ENCODE measurements around the gene LAMB1. TPM values are rescaled to one million over a fixed set of nuclear protein-coding genes. Genes with fewer than 3 reads are reported as not detected.

The LAMB1 gene
- total and polyA plus RNA-seq, 2 of the 13 experiments (the other 11 are each of a cell fraction or from before 2014, with no cell fraction given), result 109 to 124 TPM

- in situ Hi-C loops (cut with HindIII; ENCODE audit: extremely low pct_ligation_motif_present, low pct_unique_long_range_greater_than_20kb) (no loop called here), intact Hi-C loops (cut with micrococcal nuclease; ENCODE audit: unreplicated experiment) (loop anchor here (1.0 to 5.0 kb wide), 5 partner anchors 19 to 128 kb away; partner anchors contain the start of gene DLD)
- 0% methylated on average over 4 of the region's 4 CpGs for WGBS (ENCODE audit: low lambda C conversion rate)
- Histone ChIP-seq H3K9me3 (ENCODE audit: low read length) (no peaks in the 10 kb centered on the region), H3K27ac (ENCODE audit: extremely low read length, insufficient read depth, low read length) (peak overlapping the region; percentile 38), H3K79me2 (ENCODE audit: insufficient read depth, low read length) (no peaks in the 10 kb centered on the region), H3K36me3 (replicated peaks in 1 of 2; ENCODE audit: control insufficient read depth in 1 of 2, insufficient read depth in 2 of 2, low read length in 2 of 2) (peaks cover 10 to 32% of the 10 kb centered on the region in 2 experiments), H3K4me1 (ENCODE audit: insufficient read depth, low read length) (peaks cover 46% of the 10 kb centered on the region), H3K4me2 (ENCODE audit: low read depth, low read length) (peak overlapping the region; percentile 51), H3K9ac (ENCODE audit: insufficient read depth, low read depth, low read length) (no peak overlapping the region), H2AFZ (ENCODE audit: low read length) (no peak overlapping the region), H3K27me3 (ENCODE audit: control insufficient read depth in 1 of 2, insufficient read depth in 2 of 2, low read length in 2 of 2) (no peaks in the 10 kb centered on the region), H3K4me3 (replicated peaks in 1 of 3; ENCODE audit: insufficient read depth in 1 of 3, low read depth in 2 of 3, low read length in 3 of 3) (no peak overlapping the region; a peak in 2 of 6 replicates), H4K20me1 (ENCODE audit: insufficient read depth, low read length) (peaks cover 9% of the 10 kb centered on the region)
- ATAC-seq (peak; percentile 94), DNase-seq (ENCODE audit: low spot score) (peak; percentile 90), FAIRE-seq (peak; percentile 89)
- ChIA-PET POLR2A (interaction anchor here (0.8 to 1.4 kb wide), 4 partner anchors 18 to 224 kb away, joined by 3 to 15 read pairs (median 4); partner anchors contain the start of genes CBLL1 and LAMB1), CTCF (ENCODE audit: low intra/inter-chr PET ratio, low total read pairs) (no interaction called here)
- no TSS peak for BruUV-seq (replicated peaks)
- TF ChIP-seq PBX3 (CRISPR knock-in tag; IDR thresholded peaks at IDR 0.05; ENCODE audit: borderline replicate concordance), result no peak
- TF ChIP-seq SOX6 (IDR thresholded peaks at IDR 0.05), result no peak
- peak; percentile 94 for TF ChIP-seq SOX6 (CRISPR knock-in tag; IDR thresholded peaks at IDR 0.05)
- 0 out of 2 replicates have a peak, but pooled peaks have one; percentile 54 for TF ChIP-seq FOXK1 (CRISPR knock-in tag; IDR thresholded peaks at IDR 0.05; ENCODE audit: borderline replicate concordance, low read depth)
- peak; percentile 53; the same call in 1 of the 2 replicates for TF ChIP-seq ZNF629 (CRISPR knock-in tag; conservative IDR thresholded peaks at IDR 0.05)
- TF ChIP-seq ZNF766 (CRISPR knock-in tag; IDR thresholded peaks at IDR 0.05; ENCODE audit: borderline replicate concordance), result peak; percentile 30; the same call in 1 of the 2 replicates
- no peak for TF ChIP-seq ZNF746 (CRISPR knock-in tag; IDR thresholded peaks at IDR 0.05)
- TF ChIP-seq FOXP4 (CRISPR knock-in tag; IDR thresholded peaks at IDR 0.05), result peak; percentile 85
- TF ChIP-seq SMAD3 (CRISPR knock-in tag; IDR thresholded peaks at IDR 0.05), result peak; percentile 52; the same call in 1 of the 2 replicates
- no peak for TF ChIP-seq PREB (CRISPR knock-in tag; IDR thresholded peaks at IDR 0.05)
- TF ChIP-seq ZNF205 (CRISPR knock-in tag; IDR thresholded peaks at IDR 0.05), result 0 out of 2 replicates have a peak, but pooled peaks have one; percentile 26
- peak; percentile 66; the same call in 1 of the 2 replicates for TF ChIP-seq REPIN1 (CRISPR knock-in tag; IDR thresholded peaks at IDR 0.05; ENCODE audit: borderline replicate concordance, low read depth)
- TF ChIP-seq TP53 (CRISPR knock-in tag; conservative IDR thresholded peaks at IDR 0.05), result 0 out of 2 replicates have a peak, but pooled peaks have one; percentile 74
- TF ChIP-seq FOXO1 (CRISPR knock-in tag; IDR thresholded peaks at IDR 0.05), result peak; percentile 30; the same call in 1 of the 2 replicates
- peak; percentile 89 for TF ChIP-seq KDM1A (CRISPR knock-in tag; IDR thresholded peaks at IDR 0.05)
- no peak for TF ChIP-seq U2AF1 (optimal IDR thresholded peaks at IDR 0.05; ENCODE audit: low read depth, low read length)
- TF ChIP-seq RXRB (CRISPR knock-in tag; IDR thresholded peaks at IDR 0.05; ENCODE audit: borderline replicate concordance), result peak; percentile 88
- peak; percentile 49 for TF ChIP-seq ASH2L (IDR thresholded peaks at IDR 0.05; ENCODE audit: insufficient read length, low read depth, low read length)
- peak; percentile 91 for TF ChIP-seq SOX5 (CRISPR knock-in tag; IDR thresholded peaks at IDR 0.05; ENCODE audit: borderline replicate concordance)
- TF ChIP-seq MZF1 (CRISPR knock-in tag; IDR thresholded peaks at IDR 0.05; ENCODE audit: borderline replicate concordance), result no peak
- peak; percentile 89 for TF ChIP-seq HDAC2 (CRISPR knock-in tag; IDR thresholded peaks at IDR 0.05)
- peak; percentile 37 for TF ChIP-seq STAG1 (CRISPR knock-in tag; IDR thresholded peaks at IDR 0.05)
These were observed 35.5 kb downstream of the LAMB1 start for GRCh38 chr7:107967420-107967819.

Measured in HepG2 (cell line).